BJ (cell line): ENCODE measurements around the gene DDX18. TPM values are rescaled to one million over a fixed set of nuclear protein-coding genes. Genes with fewer than 3 reads are reported as not detected.
A peak's percentile ranks its signal among the peaks of the same experiment; 100 is the strongest.

Experiments
- CTCF ChIA-PET: fragments of 350-600 bp; formaldehyde crosslinking; extraction: SDS; loops from one replicate; lab custom pipeline; 2021; ENCODE audit warnings: antibody characterized with exemption, inconsistent platforms; lab: Yijun Ruan, JAX
- POLR2A ChIA-PET: fragments of 300-600 bp; sonication (Branson Sonifier 250); formaldehyde crosslinking; extraction: SDS; loops from one replicate; lab custom pipeline; 2021; ENCODE audit warnings: antibody characterized with exemption; lab: Charles Lee
- DNase-seq: peaks from one replicate; pipeline ENCODE4 v3.0.0-alpha.2; 2011; ENCODE audit warnings: low read depth
- H3K27me3 ChIP-seq: 2 replicates; pipeline ENCODE4 v1.6.0; 2011; ENCODE audit warnings: low read length; ENCODE audit not compliant: control insufficient read depth, insufficient read depth
- H3K36me3 ChIP-seq: 2 replicates; pipeline ENCODE4 v1.5.1; 2011; ENCODE audit warnings: low read length; ENCODE audit not compliant: control insufficient read depth, insufficient read depth
- H3K4me3 ChIP-seq: 2 replicates; pipeline ENCODE4 v1.5.1; 2011; ENCODE audit warnings: low read depth, mild to moderate bottlenecking, control low read depth, low read length
- CTCF ChIP-seq: IDR thresholded peaks from 2 replicates; pipeline ENCODE4 v1.5.1; 2011; ENCODE audit warnings: low read depth, mild to moderate bottlenecking, control low read depth, inconsistent platforms, low read length, moderate library complexity; ENCODE audit not compliant: insufficient read depth
- polyA plus RNA-seq: library from polyadenylated mRNA; depleted of rRNA; stranded (reverse); fragments of >200 nt; gene quantifications from 2 replicates; pipeline ENCODE4 v1.2.3, GENCODE V29; 2011

Gene DDX18
- polyA plus RNA-seq, 1 experiment = 30.9 TPM

- Histone ChIP-seq H3K4me3 (no peak overlapping the region), H3K27me3 (no peaks in the 10 kb centered on the region), H3K36me3 (no peaks in the 10 kb centered on the region)
- CTCF ChIA-PET = interaction anchor here (1.6 kb wide), 1 partner anchor 10 kb away, joined by 10 read pairs; no protein-coding TSS in a partner anchor
- POLR2A ChIA-PET = no interaction called here
- DNase-seq = no peak
- no peak for TF ChIP-seq CTCF
Measured at GRCh38 chr2:117775703-117776219, 38.7 kb upstream of the DDX18 start.

- no peak for TF ChIP-seq CTCF
- Histone ChIP-seq H3K36me3 (no peaks in the 10 kb centered on the region), H3K27me3 (no peaks in the 10 kb centered on the region), H3K4me3 (no peak overlapping the region)
- ChIA-PET POLR2A (no interaction called here), CTCF (interaction anchor here (1.6 kb wide), 1 partner anchor 9 kb away, joined by 10 read pairs; no protein-coding TSS in a partner anchor)
- DNase-seq = no peak
Measured at GRCh38 chr2:117776888-117777287, 37.6 kb upstream of the DDX18 start.

- no peaks in the 10 kb centered on the region for H3K36me3 ChIP-seq
- ChIA-PET CTCF (interaction anchor here (0.7 to 2.3 kb wide), 7 partner anchors 9 to 143 kb away, joined by 3 to 11 read pairs (median 7); partner anchors contain the start of gene DDX18), POLR2A (no interaction called here)
- DNase-seq = no peak
- no peak overlapping the region for H3K4me3 ChIP-seq
- TF ChIP-seq CTCF = peak; percentile 70
- no peaks in the 10 kb centered on the region for H3K27me3 ChIP-seq
Measured at GRCh38 chr2:117785740-117786139, 28.8 kb upstream of the DDX18 start.

GRCh38 chr2:117786520-117786919 lies 28.0 kb upstream of the DDX18 start:
- Histone ChIP-seq H3K4me3 (no peak overlapping the region), H3K27me3 (no peaks in the 10 kb centered on the region; the same call in 1 of the 2 replicates), H3K36me3 (no peaks in the 10 kb centered on the region)
- no peak for DNase-seq
- TF ChIP-seq CTCF = no peak
- POLR2A ChIA-PET = no interaction called here
- CTCF ChIA-PET = interaction anchor here (0.7 to 2.3 kb wide), 8 partner anchors 8 to 144 kb away, joined by 3 to 11 read pairs (median 6); partner anchors contain the start of gene DDX18

GRCh38 chr2:117789505-117789904 lies 25.0 kb upstream of the DDX18 start:
- TF ChIP-seq CTCF = no peak
- ChIA-PET CTCF (no interaction called here), POLR2A (no interaction called here)
- no peak for DNase-seq
- no peak overlapping the region for H3K4me3 ChIP-seq
- no peaks in the 10 kb centered on the region; the same call in 1 of the 2 replicates for H3K27me3 ChIP-seq
- H3K36me3 ChIP-seq = no peaks in the 10 kb centered on the region
